HEK293 (cell line): ENCODE measurements around the gene MRPL20.

Experiments
- CTCF ChIA-PET: fragments of 350-600 bp; formaldehyde crosslinking; extraction: SDS; loops from one replicate; lab custom pipeline; 2021; ENCODE audit warnings: antibody characterized with exemption; lab: Yijun Ruan, JAX
- POLR2A ChIA-PET: fragments of 300-600 bp; formaldehyde crosslinking; extraction: SDS; loops from one replicate; lab custom pipeline; 2020; ENCODE audit warnings: antibody characterized with exemption, inconsistent platforms; lab: Yijun Ruan, JAX
- H3K27ac ChIP-seq: fragments of 200-500 bp; sonication (Bioruptor generic); 2 replicates; pipeline ENCODE4 v1.5.1; 2014; ENCODE audit warnings: low read depth, low read length, control low read depth, inconsistent platforms; ENCODE audit errors: extremely low read depth
- H3K36me3 ChIP-seq, 2 experiments: fragments of 200-500 bp in 1 of 2; sonication (Bioruptor generic) in 1 of 2; 1 replicate in 1 of 2; 2 replicates in 1 of 2; pipeline ENCODE4 v1.5.1; 2014 to 2017; ENCODE audit warnings: inconsistent platforms in 2 of 2, low read length in 2 of 2; ENCODE audit not compliant: control insufficient read depth in 2 of 2, insufficient read depth in 1 of 2
- H3K4me1 ChIP-seq: fragments of 200-500 bp; sonication (Bioruptor generic); 2 replicates; pipeline ENCODE4 v1.5.1; 2014; ENCODE audit warnings: mild to moderate bottlenecking, low read length, inconsistent platforms; ENCODE audit not compliant: control insufficient read depth, insufficient read depth
- H3K4me3 ChIP-seq: 2 replicates; pipeline ENCODE4 v1.5.1; 2011; ENCODE audit warnings: low read depth, mild to moderate bottlenecking, control low read depth, low read length, moderate library complexity
- H3K9me3 ChIP-seq: fragments of 200-500 bp; sonication (Bioruptor generic); 2 replicates; pipeline ENCODE4 v1.5.1; 2014; ENCODE audit warnings: low read depth, low read length, inconsistent platforms; ENCODE audit not compliant: control insufficient read depth, insufficient read depth
- BCL11B ChIP-seq: fragments of 450-650 bp; formaldehyde crosslinking; IDR thresholded peaks from 2 replicates; pipeline ENCODE4 v1.5.1; 2016; ENCODE audit warnings: low read depth, missing biosample characterization, missing genetic modification characterization
- HOXA7 ChIP-seq: sonication (generic); formaldehyde crosslinking; IDR thresholded peaks from 2 replicates; pipeline ENCODE4 v1.8.1; 2022; ENCODE audit warnings: missing genetic modification reagents, borderline replicate concordance
- KLF8 ChIP-seq: fragments of 450-650 bp; formaldehyde crosslinking; IDR thresholded peaks from 2 replicates; pipeline ENCODE4 v1.5.1; 2016; ENCODE audit warnings: missing biosample characterization, missing genetic modification characterization
- PRDM1 ChIP-seq: fragments of 450-650 bp; formaldehyde crosslinking; IDR thresholded peaks from 2 replicates; pipeline ENCODE4; 2016; ENCODE audit warnings: missing biosample characterization, missing genetic modification characterization
- REST ChIP-seq: fragments of 450-650 bp; formaldehyde crosslinking; IDR thresholded peaks from 2 replicates; pipeline ENCODE4 v1.5.1; 2016; ENCODE audit warnings: missing biosample characterization, missing genetic modification characterization
- TCF7L2 ChIP-seq: IDR thresholded peaks from 2 replicates; pipeline ENCODE4 v1.6.1; 2011; ENCODE audit warnings: low read depth, mild to moderate bottlenecking, inconsistent platforms, low read length, moderate library complexity, borderline replicate concordance
- ZBTB8A ChIP-seq: fragments of 450-650 bp; formaldehyde crosslinking; IDR thresholded peaks from 2 replicates; pipeline ENCODE4 v1.5.1; 2016; ENCODE audit warnings: missing biosample characterization, missing genetic modification characterization
- ZNF138 ChIP-seq: fragments of 450-650 bp; formaldehyde crosslinking; IDR thresholded peaks from 2 replicates; pipeline ENCODE4 v1.5.1; 2016; ENCODE audit warnings: missing biosample characterization, missing genetic modification characterization, borderline replicate concordance
- ZNF202 ChIP-seq: fragments of 450-650 bp; formaldehyde crosslinking; IDR thresholded peaks from 2 replicates; pipeline ENCODE4 v1.5.1; 2016; ENCODE audit warnings: missing biosample characterization, missing genetic modification characterization, borderline replicate concordance
- ZNF211 ChIP-seq: fragments of 450-650 bp; formaldehyde crosslinking; IDR thresholded peaks from 2 replicates; pipeline ENCODE4 v1.5.1; 2016; ENCODE audit warnings: low read depth, missing biosample characterization, missing genetic modification characterization
- ZNF280C ChIP-seq: fragments of 450-650 bp; formaldehyde crosslinking; IDR thresholded peaks from 2 replicates; pipeline ENCODE4 v1.5.1; 2016; ENCODE audit warnings: missing biosample characterization, missing genetic modification characterization
- ZNF433 ChIP-seq: fragments of 450-650 bp; formaldehyde crosslinking; IDR thresholded peaks from 2 replicates; pipeline ENCODE4 v1.5.1; 2016; ENCODE audit warnings: missing biosample characterization, missing genetic modification characterization, low read depth
- ZNF544 ChIP-seq: fragments of 450-650 bp; formaldehyde crosslinking; IDR thresholded peaks from 2 replicates; pipeline ENCODE4 v1.5.0; 2017; ENCODE audit warnings: missing biosample characterization, missing genetic modification characterization
- ZNF585B ChIP-seq: fragments of 450-650 bp; formaldehyde crosslinking; IDR thresholded peaks from 2 replicates; pipeline ENCODE4 v1.5.1; 2016; ENCODE audit warnings: missing biosample characterization, missing genetic modification characterization
- ZNF600 ChIP-seq: fragments of 450-650 bp; formaldehyde crosslinking; IDR thresholded peaks from 2 replicates; pipeline ENCODE4 v1.5.1; 2016; ENCODE audit warnings: missing biosample characterization, missing genetic modification characterization
- TF ChIP-seq, protein P1 (sequence below): fragments of 450-650 bp; formaldehyde crosslinking; conservative IDR thresholded peaks from 2 replicates; pipeline ENCODE4 v1.5.1; 2016; ENCODE audit warnings: low read depth, missing biosample characterization, missing genetic modification characterization
- TF ChIP-seq, protein P2 (sequence below): fragments of 450-650 bp; IDR thresholded peaks from 2 replicates; pipeline ENCODE4 v1.5.1; 2018; ENCODE audit warnings: missing biosample characterization, missing genetic modification characterization

Gene MRPL20

DNA sequence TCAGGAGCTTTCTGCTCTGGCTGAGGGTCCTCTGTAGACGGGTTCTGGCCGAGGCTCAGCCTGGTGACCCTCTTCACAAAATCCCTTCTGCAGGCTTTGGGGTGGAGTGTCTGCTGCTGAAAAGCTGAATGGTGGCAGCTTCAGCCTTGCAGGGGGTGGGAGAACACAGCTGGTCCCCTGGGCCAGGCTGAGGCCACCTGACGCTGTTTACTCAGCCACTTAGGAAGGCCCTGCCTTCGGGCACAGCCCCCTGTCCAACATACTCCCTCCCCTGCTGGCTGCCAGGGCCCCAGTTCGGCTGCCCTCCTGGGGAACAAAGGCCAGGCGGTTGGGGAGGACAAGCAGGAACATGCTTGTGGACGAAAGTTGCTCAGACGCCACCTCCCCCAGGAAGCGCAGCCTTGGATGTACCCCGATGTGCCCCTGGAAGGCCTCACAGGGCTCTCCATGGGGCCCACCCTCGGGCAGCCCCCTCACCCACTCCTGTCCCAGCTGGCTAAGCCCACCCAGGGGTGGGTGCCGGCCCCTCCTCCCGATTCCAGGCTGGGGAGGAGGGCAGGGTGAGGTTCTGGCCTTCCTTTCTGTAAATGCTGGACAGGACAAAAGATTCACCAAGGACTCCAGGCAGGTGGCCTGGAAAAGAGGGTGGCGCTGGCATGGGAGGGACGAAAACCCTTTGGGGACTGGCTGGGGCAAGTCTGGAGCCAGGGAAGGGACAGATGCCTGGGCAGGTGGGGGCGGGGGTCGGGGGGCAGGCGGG is 14.2 kb upstream of the MRPL20 start, which contains the start of gene ANKRD65 (continued):
- TF ChIP-seq, protein P1, sequence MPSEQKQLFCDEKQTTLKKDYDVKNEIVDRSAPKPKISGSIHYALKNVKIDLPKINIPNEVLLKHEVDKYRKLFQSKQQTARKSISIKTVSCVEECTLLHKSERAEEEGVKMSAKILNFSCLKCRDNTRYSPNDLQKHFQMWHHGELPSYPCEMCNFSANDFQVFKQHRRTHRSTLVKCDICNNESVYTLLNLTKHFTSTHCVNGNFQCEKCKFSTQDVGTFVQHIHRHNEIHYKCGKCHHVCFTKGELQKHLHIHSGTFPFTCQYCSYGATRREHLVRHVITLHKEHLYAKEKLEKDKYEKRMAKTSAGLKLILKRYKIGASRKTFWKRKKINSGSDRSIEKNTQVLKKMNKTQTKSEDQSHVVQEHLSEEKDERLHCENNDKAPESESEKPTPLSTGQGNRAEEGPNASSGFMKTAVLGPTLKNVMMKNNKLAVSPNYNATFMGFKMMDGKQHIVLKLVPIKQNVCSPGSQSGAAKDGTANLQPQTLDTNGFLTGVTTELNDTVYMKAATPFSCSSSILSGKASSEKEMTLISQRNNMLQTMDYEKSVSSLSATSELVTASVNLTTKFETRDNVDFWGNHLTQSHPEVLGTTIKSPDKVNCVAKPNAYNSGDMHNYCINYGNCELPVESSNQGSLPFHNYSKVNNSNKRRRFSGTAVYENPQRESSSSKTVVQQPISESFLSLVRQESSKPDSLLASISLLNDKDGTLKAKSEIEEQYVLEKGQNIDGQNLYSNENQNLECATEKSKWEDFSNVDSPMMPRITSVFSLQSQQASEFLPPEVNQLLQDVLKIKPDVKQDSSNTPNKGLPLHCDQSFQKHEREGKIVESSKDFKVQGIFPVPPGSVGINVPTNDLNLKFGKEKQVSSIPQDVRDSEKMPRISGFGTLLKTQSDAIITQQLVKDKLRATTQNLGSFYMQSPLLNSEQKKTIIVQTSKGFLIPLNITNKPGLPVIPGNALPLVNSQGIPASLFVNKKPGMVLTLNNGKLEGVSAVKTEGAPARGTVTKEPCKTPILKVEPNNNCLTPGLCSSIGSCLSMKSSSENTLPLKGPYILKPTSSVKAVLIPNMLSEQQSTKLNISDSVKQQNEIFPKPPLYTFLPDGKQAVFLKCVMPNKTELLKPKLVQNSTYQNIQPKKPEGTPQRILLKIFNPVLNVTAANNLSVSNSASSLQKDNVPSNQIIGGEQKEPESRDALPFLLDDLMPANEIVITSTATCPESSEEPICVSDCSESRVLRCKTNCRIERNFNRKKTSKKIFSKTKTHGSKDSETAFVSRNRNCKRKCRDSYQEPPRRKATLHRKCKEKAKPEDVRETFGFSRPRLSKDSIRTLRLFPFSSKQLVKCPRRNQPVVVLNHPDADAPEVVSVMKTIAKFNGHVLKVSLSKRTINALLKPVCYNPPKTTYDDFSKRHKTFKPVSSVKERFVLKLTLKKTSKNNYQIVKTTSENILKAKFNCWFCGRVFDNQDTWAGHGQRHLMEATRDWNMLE (tag by site-specific recombination), result no peak
- TF ChIP-seq ZNF433, result no peak
- TF ChIP-seq ZNF138 (tag by site-specific recombination), result no peak
- TF ChIP-seq PRDM1 (tag by site-specific recombination), result no peak
- no peak for TF ChIP-seq BCL11B (tag by site-specific recombination)

- no peak overlapping the region for H3K4me3 ChIP-seq
- no peaks in the 10 kb centered on the region for H3K9me3 ChIP-seq
- POLR2A ChIA-PET, result no interaction called here
- no peak for TF ChIP-seq HOXA7 (CRISPR knock-in tag)
- TF ChIP-seq REST (tag by site-specific recombination), result no peak
- TF ChIP-seq KLF8 (tag by site-specific recombination), result 0 out of 2 replicates have a peak, but pooled peaks have one; percentile 30
- TF ChIP-seq ZBTB8A (tag by site-specific recombination), result no peak
- TF ChIP-seq, protein P2, sequence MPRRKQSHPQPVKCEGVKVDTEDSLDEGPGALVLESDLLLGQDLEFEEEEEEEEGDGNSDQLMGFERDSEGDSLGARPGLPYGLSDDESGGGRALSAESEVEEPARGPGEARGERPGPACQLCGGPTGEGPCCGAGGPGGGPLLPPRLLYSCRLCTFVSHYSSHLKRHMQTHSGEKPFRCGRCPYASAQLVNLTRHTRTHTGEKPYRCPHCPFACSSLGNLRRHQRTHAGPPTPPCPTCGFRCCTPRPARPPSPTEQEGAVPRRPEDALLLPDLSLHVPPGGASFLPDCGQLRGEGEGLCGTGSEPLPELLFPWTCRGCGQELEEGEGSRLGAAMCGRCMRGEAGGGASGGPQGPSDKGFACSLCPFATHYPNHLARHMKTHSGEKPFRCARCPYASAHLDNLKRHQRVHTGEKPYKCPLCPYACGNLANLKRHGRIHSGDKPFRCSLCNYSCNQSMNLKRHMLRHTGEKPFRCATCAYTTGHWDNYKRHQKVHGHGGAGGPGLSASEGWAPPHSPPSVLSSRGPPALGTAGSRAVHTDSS, result no peak
- H3K36me3 ChIP-seq, result no peaks in the 10 kb centered on the region
- H3K27ac ChIP-seq, result no peak overlapping the region
- CTCF ChIA-PET, result no interaction called here
- no peaks in the 10 kb centered on the region for H3K4me1 ChIP-seq
Observed at GRCh38 chr1:1420654-1421141, 13.6 kb upstream of the MRPL20 start.

- H3K27ac ChIP-seq, result no peak overlapping the region
- POLR2A ChIA-PET, result no interaction called here
- no peaks in the 10 kb centered on the region for H3K36me3 ChIP-seq
- CTCF ChIA-PET, result no interaction called here
- no peaks in the 10 kb centered on the region for H3K9me3 ChIP-seq
- TF ChIP-seq ZNF211 (tag by site-specific recombination), result no peak
- TF ChIP-seq TCF7L2, result no peak
- TF ChIP-seq ZNF202, result no peak
- no peak for TF ChIP-seq ZNF585B (tag by site-specific recombination)
- no peak for TF ChIP-seq ZNF544 (tag by site-specific recombination)
- no peak for TF ChIP-seq ZNF280C (tag by site-specific recombination)
- no peak for TF ChIP-seq ZNF600
- H3K4me1 ChIP-seq, result no peaks in the 10 kb centered on the region
- no peak overlapping the region for H3K4me3 ChIP-seq
Observed at GRCh38 chr1:1419813-1420653, 12.9 kb upstream of the MRPL20 start.
